ENCODE measurements around the gene RASAL1.

DNA sequence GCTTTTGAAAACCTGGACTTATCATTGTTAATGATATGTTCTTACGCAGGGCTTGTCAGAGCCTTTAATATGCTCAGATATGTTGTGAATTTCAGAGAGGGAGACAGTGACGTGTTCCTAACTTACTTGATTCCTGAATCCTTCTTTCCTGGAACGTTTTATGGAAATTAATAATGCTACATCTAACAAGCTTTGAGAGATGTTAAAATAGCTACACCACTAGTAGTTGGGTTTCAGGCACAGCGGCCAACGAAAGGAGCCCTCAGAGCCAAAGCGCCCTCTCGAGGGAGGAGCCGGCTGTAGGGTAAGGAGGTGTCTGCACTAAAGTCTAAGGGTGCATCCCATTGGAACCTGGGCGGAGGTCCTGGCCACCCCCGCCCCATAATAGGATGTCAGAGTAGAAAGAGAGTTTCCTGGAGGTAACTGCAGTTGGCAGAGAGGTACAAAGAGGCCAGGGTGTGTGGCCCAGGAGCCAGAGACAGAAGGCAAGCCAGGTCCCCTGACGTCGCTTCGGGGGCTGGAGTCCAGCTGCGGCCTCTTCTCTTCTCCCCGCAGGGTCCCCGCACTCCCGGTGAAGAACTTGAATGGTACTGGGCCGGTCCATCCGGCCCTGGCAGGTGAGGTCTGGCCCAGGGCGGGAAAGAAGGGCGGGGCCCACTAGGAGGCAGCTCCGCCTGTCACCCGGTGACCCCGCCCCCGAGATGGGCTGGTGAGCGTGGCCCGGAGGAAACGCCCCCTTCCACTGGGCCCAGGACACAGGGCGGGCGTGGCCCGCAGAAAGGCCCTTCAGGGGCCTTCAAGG, 42.8 kb downstream of the RASAL1 start:
- TF ChIP-seq CTCF (IDR thresholded peaks at IDR 0.05; ENCODE audit: low read depth, low read length), result peak; percentile 52
- TF ChIP-seq MAX (IDR thresholded peaks at IDR 0.05; ENCODE audit: low read depth, low read length), result no peak
- TF ChIP-seq MYC (IDR thresholded peaks at IDR 0.05; ENCODE audit: low read depth, low read length), result no peak
- no peak for TF ChIP-seq POLR2A (IDR thresholded peaks at IDR 0.05; ENCODE audit: extremely low read depth, insufficient read length)
